Erythroblast (primary cell): ENCODE data around the gene TCF7.

Experiments used
- GATA1 ChIP-seq: IDR thresholded peaks from 2 replicates; pipeline ENCODE4 v1.6.1; 2011; ENCODE audit warnings: low read depth, mild to moderate bottlenecking, control low read depth, low read length, moderate library complexity
- POLR2A ChIP-seq: IDR thresholded peaks from 2 replicates; pipeline ENCODE4 v1.6.1; 2011; ENCODE audit warnings: mild to moderate bottlenecking, low read length

GRCh38 chr5:134127376-134127861 is 12.9 kb downstream of the TCF7 start:
- TF ChIP-seq POLR2A = no peak
- TF ChIP-seq GATA1 = no peak
